ENCODE results near the gene ATP2C1.
"Not testable (repeated sequence)": the region's sequence is repeated elsewhere in the genome, so short reads cannot be mapped to it uniquely, and the experiment has no call there.

ATP2C1 gene

GRCh38 chr3:130939753-130940152 lies 45.9 kb downstream of the ATP2C1 start:
- no peak for DNase-seq (ENCODE audit: low read depth in 3 of 3)

GRCh38 chr3:130941793-130942192 lies 47.9 kb downstream of the ATP2C1 start:
- DNase-seq (ENCODE audit: low read depth in 3 of 3): no peak

- DNase-seq (ENCODE audit: low read depth in 3 of 3): no peak
These were observed 53.0 kb downstream of the ATP2C1 start for GRCh38 chr3:130946882-130947281.

- no peak for DNase-seq (ENCODE audit: low read depth in 3 of 3)
These were observed 54.3 kb downstream of the ATP2C1 start for GRCh38 chr3:130948001-130948773.

- no peak for DNase-seq (ENCODE audit: low read depth in 3 of 3)
These were observed 55.0 kb downstream of the ATP2C1 start for GRCh38 chr3:130948929-130949328.

- DNase-seq (ENCODE audit: low read depth in 3 of 3): no peak
These were observed 56.2 kb downstream of the ATP2C1 start for GRCh38 chr3:130950124-130950523.

- DNase-seq (ENCODE audit: low read depth in 3 of 3): no peak
These were observed 56.8 kb downstream of the ATP2C1 start for GRCh38 chr3:130950641-130951040.

- no peak for DNase-seq (ENCODE audit: low read depth in 3 of 3)
These were observed 61.6 kb downstream of the ATP2C1 start for GRCh38 chr3:130955481-130955880.

GRCh38 chr3:130956281-130956680 lies 62.4 kb downstream of the ATP2C1 start:
- DNase-seq (ENCODE audit: low read depth in 3 of 3): no peak

- no peak for DNase-seq (ENCODE audit: low read depth in 3 of 3)
These were observed 62.8 kb downstream of the ATP2C1 start for GRCh38 chr3:130956721-130957120.

- DNase-seq (ENCODE audit: low read depth in 3 of 3): no peak
These were observed 66.4 kb downstream of the ATP2C1 start for GRCh38 chr3:130960139-130960795.

GRCh38 chr3:130961458-130961857 lies 67.6 kb downstream of the ATP2C1 start:
- no peak for DNase-seq (ENCODE audit: low read depth in 3 of 3)

GRCh38 chr3:130963444-130963843 lies 69.6 kb downstream of the ATP2C1 start:
- DNase-seq (ENCODE audit: low read depth in 3 of 3): no peak

GRCh38 chr3:130963878-130964277 lies 70.0 kb downstream of the ATP2C1 start:
- DNase-seq (ENCODE audit: low read depth in 3 of 3): no peak

- no peak for DNase-seq (ENCODE audit: low read depth in 3 of 3)
These were observed 73.4 kb downstream of the ATP2C1 start for GRCh38 chr3:130967281-130967680.

GRCh38 chr3:130968221-130968620 lies 74.3 kb downstream of the ATP2C1 start:
- DNase-seq (ENCODE audit: low read depth in 3 of 3): no peak

- no peak for DNase-seq (ENCODE audit: low read depth in 3 of 3)
These were observed 75.7 kb downstream of the ATP2C1 start for GRCh38 chr3:130969621-130970020.

GRCh38 chr3:130971208-130971607 lies 77.3 kb downstream of the ATP2C1 start:
- DNase-seq (ENCODE audit: low read depth in 3 of 3): no peak

- not testable (repeated sequence) for DNase-seq (ENCODE audit: low read depth in 3 of 3)
These were observed 78.7 kb downstream of the ATP2C1 start for GRCh38 chr3:130972592-130972991.

GRCh38 chr3:130973406-130973805 lies 79.5 kb downstream of the ATP2C1 start:
- no peak for DNase-seq (ENCODE audit: low read depth in 3 of 3)

GRCh38 chr3:130974201-130974600 lies 80.3 kb downstream of the ATP2C1 start:
- no peak for DNase-seq (ENCODE audit: low read depth in 3 of 3)

GRCh38 chr3:130975251-130975650 lies 81.4 kb downstream of the ATP2C1 start:
- no peak for DNase-seq (ENCODE audit: low read depth in 3 of 3)

GRCh38 chr3:130976706-130977105 lies 82.8 kb downstream of the ATP2C1 start:
- DNase-seq (ENCODE audit: low read depth in 3 of 3): no peak
